NCI-H1436 treated with DMSO at 0.1 percent for 48 hours (cell line): ENCODE results near the gene POLR2L.
A peak's percentile ranks its signal among the peaks of the same experiment; 100 is the strongest.

Experiments used
- DNase-seq: peaks from one replicate; lab custom pipeline; 2025; lab: John Stamatoyannopoulos, UW

The POLR2L gene

DNA sequence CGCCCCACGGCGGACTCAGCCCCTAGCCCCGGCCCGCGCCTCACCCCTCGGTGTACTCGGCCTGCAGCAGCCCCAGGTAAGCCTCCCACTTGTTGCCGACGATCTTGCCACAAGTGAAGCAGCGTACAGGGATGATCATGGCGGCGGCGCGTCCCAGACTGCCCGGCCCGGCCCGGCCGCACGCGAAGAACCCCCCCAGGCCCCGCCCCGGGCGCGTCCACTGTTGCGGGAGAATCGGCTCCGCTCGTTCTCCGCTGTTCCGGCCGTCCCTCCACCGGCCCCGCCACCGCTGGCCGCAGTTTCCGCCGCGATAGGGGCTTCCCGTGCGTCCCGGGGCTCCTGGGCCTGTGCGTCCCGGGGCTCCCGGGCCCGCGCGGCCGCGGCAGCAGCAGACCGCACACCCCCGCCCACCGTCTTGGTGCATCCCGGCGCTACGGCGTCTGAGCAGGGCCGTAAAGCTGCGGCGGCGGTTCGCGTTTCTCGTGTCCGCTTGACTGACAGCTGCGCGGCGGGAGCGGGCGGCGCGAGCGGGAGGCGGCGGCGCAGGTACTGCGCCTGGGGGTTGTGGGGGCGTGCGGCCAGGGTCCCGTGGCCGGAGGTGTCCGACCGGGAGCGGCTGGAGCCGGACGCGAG lies at the start of gene POLR2L, which contains the start of gene TSPAN4:
POLR2L (minus strand) TSS at position 160 of the 633 bp plus-strand sequence; CDS start at position 139, 21 bp downstream.
TSPAN4 (plus strand) TSS at position 483 of the 633 bp plus-strand sequence. CDS start 7,453 bp downstream, outside the sequence.
- DNase-seq = no peak

GRCh38 chr11:890794-891540 lies 48.6 kb upstream of the POLR2L start:
- DNase-seq = peak; percentile 6

- DNase-seq = no peak
These were observed 47.6 kb upstream of the POLR2L start for GRCh38 chr11:889687-890475.

DNA sequence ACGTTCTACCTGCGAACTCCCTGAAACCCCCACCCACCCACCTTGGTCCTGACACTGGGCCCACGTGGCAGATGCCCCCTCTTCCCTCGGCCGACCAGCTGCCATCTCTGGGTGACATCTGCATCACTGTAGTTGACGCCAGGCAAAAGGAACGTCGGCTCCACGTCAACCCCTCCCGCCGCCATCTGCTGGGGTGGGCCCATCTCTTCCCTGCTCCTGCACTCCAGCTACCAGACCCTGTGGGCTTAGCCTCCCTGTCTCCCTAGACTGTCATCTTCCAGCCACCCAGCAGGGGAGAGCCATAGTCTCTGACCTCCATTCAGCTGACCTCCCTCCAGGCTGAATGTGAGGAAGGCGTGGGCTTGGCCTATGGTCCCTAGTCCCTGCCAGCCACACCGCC lies 46.9 kb upstream of the POLR2L start:
- no peak for DNase-seq

DNA sequence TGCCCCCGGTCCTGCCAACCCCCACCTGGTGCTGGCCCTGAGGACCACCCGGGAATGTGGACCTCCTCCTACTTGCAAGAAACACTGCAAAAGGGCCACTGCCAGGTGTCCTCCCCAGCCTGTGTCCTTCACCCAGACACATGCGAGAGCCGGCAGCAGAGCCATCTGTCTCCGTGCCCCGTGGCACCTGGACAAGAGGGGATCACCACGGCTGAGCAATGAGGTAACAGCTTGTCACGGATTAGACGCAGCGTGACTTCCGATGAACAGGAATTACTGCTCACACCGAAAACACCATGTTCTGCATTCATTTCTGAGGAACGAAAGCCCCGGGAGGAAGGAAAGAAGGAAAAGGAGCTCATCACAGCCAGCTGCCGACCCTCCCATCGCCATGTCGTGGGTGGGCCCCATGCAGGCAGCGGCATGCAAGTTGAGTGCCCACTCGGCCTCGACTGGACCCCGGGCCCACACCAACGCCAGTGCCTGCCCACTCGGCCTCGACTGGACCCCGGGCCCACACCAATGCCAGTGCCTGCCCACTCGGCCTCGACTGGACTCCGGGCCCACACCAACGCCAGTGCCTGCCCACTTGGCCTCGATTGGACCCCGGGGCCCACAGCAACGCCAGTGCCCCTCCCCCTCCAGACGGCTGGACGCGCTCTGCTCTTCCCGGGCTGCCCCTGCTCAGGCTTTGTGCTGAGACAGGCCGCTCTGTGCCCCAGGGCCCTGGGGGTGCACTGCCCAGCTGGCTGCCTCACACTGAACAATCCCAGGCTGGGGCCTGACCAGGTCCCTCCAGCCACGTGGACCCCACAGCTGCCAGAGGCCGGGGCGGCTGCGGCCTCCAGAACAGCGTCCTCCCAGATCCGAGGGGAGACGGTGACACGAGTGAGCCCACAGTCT lies 46.2 kb upstream of the POLR2L start:
- no peak for DNase-seq

GRCh38 chr11:887589-887988 lies 45.3 kb upstream of the POLR2L start:
- DNase-seq = no peak

GRCh38 chr11:886568-886967 lies 44.2 kb upstream of the POLR2L start:
- no peak for DNase-seq

DNA sequence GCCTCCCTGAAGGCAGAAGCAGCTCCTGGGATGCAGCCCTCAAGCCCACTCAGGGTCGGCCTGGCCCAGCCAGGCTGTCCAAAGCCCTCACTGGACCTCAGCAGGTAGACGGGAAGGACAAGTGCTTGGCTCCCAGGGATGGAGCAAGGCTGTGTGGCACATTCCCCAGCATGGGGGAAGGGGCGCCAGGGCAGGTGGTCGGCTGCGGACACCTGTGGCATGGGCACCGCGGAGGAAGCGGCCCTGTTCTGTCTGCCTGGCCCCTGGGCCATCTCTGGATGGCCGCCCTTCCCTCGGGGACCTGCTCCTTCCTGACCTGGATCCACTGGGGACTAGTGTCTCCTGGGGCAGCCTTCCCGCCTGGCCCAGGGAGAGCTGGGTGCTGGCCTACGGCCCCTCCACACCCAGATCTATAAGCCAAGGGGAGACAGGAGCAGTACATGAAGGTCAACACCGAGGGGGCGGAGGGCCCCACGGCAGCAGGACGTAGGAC lies 42.3 kb upstream of the POLR2L start:
- DNase-seq = no peak

DNA sequence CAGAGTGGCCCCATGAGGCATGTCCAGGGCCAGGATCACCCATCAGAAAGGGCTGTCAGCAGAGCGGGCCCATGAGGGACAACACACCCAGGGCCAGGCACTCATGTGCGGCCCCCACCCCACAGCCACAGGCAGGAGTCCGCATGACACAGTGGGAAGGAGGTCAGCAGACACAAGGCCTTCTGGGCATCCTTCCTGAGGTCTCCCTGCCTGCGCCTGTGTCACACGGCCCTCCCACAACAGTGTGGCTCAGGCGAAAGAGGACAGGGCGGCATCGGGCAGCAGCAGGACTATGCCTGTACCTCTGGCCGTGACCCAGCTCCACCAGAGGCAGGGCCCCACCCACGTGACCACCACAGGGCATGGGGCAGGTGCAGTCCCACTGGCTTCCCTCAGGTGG lies 41.2 kb upstream of the POLR2L start:
- no peak for DNase-seq

DNA sequence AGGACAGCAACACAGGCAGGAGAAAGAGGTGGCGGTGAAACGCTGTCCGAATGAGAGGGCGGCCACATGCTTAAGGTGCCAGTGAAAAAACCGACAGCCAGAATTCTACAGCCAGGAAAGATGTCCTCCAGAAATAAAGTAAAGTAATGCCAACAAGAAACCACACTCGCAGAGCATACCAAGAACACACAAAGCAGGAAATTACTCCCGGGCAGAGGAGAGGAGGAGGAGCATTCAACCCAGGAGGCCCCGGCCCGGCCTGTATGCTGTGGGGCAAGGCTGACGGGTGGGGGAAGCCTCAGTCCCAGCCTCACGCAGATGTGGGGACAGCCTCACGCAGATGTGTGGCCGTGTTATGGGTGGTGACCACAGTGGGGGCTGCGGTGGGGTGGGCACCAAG lies 40.3 kb upstream of the POLR2L start:
- DNase-seq = no peak

DNA sequence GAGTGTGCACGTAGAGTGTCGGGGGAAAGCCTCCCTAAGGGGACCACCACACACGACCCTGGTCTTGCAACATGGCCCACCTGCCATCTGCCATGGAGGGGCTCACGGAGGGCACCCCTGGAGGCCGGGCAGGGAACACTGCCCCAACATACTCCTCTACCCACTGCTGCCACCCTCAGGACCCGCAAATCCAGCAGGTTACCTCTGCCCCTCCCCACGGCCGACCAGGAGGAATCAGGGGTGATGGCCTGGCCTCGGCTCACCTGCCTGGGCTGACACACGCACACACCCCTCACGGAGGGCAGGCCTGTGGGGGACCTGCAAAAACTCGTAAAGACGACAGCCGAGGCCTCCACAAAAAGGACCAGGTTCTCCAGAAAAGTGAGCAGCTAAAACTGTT lies 38.1 kb upstream of the POLR2L start:
- no peak for DNase-seq

DNA sequence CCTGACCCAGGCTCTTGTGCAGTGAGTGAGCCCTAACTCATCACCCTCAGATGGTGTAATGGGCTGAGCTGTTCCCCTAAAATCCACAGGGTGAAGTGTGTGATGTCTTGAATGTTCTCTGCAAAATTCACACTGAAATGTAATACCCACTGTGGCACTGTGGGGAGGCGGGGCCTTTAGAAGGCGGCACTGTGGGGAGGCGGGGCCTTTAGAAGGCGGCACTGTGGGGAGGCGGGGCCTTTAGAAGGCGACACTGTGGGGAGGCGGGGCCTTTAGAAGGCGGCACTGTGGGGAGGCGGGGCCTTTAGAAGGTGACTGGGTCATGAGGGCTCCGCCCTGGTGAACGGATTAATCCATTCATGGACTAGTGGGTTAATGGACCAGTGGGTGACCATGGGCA lies 35.2 kb upstream of the POLR2L start:
- no peak for DNase-seq

DNA sequence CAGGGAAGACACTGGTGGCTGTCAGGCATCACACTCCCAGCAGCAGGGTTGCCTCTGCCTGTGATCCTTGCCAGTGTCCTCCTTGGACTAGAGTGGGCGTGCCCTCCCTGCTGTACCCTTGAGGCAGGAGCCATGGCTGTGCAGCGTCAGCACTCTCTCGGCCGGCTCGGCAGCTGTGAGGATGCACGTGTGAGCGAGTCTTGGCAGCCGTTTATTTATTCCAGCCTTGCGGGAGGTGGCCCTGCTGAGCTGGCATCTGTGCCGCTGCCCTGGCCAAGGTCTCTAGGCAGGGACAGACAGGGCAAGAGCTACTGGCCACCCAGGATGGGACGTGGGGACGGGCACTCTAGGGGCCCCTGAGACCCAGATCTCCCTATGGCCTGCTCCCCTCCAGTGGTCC lies 34.2 kb upstream of the POLR2L start:
- DNase-seq = no peak

DNA sequence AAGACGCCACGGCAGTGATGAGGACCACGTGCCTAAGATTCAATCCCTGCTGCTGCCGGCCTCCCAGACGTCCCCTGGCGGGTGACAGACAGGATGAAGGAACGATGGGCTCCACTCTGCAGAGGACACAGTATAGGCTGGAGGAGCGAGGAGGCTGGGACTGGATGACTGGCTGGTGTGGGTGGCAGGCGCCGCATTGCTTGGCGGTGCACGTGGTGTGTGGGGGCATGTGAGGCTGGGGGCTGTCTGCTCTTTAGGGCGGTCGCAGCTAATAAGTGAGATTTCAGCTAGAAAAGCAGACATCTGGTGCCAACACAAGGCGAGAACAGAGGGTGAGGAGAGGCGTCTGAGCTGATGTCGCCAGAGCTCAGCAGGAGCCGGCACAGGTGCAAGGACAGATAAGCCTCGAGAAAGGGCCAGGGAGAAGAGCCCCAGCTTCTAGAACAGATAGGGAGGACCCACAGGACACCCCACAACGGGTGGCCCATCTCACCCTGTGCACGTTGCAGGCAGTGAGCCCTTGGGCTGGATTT lies 33.5 kb upstream of the POLR2L start:
- DNase-seq = no peak

GRCh38 chr11:875203-875602 lies 32.9 kb upstream of the POLR2L start:
- no peak for DNase-seq

DNA sequence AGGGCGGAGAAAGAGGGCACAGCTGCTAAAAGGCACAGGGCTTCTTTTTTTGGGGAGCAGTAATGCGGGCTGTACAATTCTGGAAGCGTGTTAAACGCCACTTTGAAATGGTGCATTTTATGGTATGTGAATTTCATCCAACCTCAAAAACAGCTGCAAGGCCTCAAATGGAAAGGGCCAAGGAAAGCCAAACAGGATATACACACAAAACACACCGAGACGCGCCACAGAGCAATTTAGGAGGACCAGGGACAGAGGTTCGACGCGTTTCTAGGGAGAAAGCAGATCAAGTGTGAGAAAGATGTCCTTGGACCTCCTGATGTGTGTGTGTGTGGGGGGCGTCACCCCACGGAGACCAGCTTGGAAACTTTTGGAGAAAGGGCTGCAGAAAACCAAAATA lies 31.4 kb upstream of the POLR2L start:
- DNase-seq = no peak

DNA sequence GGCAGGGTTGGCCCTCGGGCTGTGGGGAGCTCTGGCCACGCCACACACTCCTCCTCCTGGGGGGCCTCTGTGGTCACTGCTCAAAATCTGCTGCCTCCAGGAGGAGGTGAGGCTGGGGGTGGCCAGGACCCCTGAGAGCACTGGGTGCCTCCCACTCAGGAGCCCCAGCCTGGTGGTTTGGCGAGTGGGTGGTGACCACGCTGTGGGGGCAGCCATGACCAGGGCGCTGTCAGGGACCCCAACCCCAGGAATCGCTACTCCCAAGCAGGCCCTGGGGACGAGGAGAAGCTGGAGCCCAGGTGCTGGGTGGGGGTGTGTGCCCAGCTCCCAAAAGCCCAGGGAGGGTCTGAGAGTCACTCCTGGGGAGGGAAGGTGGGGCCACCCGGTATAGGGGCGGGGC lies 30.5 kb upstream of the POLR2L start:
- no peak for DNase-seq

GRCh38 chr11:871472-871871 lies 29.1 kb upstream of the POLR2L start:
- no peak for DNase-seq

- DNase-seq = no peak
These were observed 28.1 kb upstream of the POLR2L start for GRCh38 chr11:870418-870817.

DNA sequence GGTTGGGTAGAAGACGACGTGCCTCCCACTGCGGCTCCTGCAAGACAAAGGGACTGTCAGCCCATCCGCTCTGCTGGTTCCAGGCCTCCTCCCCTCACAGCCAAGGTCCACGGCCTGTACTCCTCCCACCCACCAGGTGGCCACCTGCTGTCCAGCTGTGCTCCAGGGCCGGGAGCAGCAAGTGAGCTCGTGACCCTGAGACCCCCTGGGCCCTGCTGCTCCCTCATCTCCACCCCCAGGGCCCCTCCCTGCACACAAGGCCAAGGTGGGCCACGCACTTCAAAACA lies 27.7 kb upstream of the POLR2L start:
- DNase-seq = no peak

- DNase-seq = no peak
These were observed 27.2 kb upstream of the POLR2L start for GRCh38 chr11:869399-870126.
